Gastroesophageal sphincter (tissue), 3 donors: ENCODE data around the gene PHF2.

Experiments used
- EP300 ChIP-seq: sonication (generic); formaldehyde crosslinking; IDR thresholded peaks from one replicate; pipeline ENCODE4 v1.6.1; 2017; ENCODE audit warnings: antibody characterized with exemption, mild to moderate bottlenecking
- POLR2A ChIP-seq, 2 donors: fragments of 450-650 bp; IDR thresholded peaks; one replicate each; pipeline ENCODE4 v1.6.1; 2017; ENCODE audit warnings: antibody characterized with exemption in 2 of 2, mild to moderate bottlenecking in 2 of 2, moderate library complexity in 1 of 2
- TF ChIP-seq, protein P1 (sequence below), 4 experiments: fragments of 200-600 bp in 2 of 4; fragments of 450-650 bp in 2 of 4; sonication (generic) in 1 of 4; IDR thresholded peaks; one replicate each; pipeline ENCODE4 v1.5.1; 2017 to 2019; ENCODE audit warnings: antibody characterized with exemption in 4 of 4, mild to moderate bottlenecking in 2 of 4, moderate library complexity in 2 of 4

- no peak for TF ChIP-seq POLR2A (IDR thresholded peaks at IDR 0.05)
- TF ChIP-seq, protein P1, sequence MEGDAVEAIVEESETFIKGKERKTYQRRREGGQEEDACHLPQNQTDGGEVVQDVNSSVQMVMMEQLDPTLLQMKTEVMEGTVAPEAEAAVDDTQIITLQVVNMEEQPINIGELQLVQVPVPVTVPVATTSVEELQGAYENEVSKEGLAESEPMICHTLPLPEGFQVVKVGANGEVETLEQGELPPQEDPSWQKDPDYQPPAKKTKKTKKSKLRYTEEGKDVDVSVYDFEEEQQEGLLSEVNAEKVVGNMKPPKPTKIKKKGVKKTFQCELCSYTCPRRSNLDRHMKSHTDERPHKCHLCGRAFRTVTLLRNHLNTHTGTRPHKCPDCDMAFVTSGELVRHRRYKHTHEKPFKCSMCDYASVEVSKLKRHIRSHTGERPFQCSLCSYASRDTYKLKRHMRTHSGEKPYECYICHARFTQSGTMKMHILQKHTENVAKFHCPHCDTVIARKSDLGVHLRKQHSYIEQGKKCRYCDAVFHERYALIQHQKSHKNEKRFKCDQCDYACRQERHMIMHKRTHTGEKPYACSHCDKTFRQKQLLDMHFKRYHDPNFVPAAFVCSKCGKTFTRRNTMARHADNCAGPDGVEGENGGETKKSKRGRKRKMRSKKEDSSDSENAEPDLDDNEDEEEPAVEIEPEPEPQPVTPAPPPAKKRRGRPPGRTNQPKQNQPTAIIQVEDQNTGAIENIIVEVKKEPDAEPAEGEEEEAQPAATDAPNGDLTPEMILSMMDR (IDR thresholded peaks at IDR 0.05), result no peak
- TF ChIP-seq EP300, result no peak
These were observed 4.4 kb downstream of the PHF2 start for GRCh38 chr9:93580654-93581380.
